ENCODE data around the gene DHH. TPM values are rescaled to one million over a fixed set of nuclear protein-coding genes. Genes with fewer than 3 reads are reported as not detected.

DHH gene
- total RNA-seq, 1 donor from 2014 or later: under 0.01 TPM

Small RNA genes lying within 50 kb of the gene (small RNA-seq; reads per million reads assigned to genes)
- not detected for gene RF00019 (ENCODE audit: low replicate concordance)

Other genes with a start within 250 kb of the DHH start
- gene DDX23, start 242.6 kb downstream of the DHH start, total RNA-seq: 53.1 TPM
- gene RND1, start 228.9 kb downstream of the DHH start, total RNA-seq: 27.5 TPM
- 5.9 TPM for gene FKBP11, start 169.3 kb downstream of the DHH start, total RNA-seq
- gene ARF3, start 137.3 kb downstream of the DHH start, total RNA-seq: 70.3 TPM
- gene WNT10B, start 123.1 kb downstream of the DHH start, total RNA-seq: 6.6 TPM
- not detected for gene WNT1, start 116.5 kb downstream of the DHH start, total RNA-seq
- 11.1 TPM for gene DDN, start 95.4 kb downstream of the DHH start, total RNA-seq
- gene PRKAG1, start 76.0 kb downstream of the DHH start, total RNA-seq: 19.4 TPM
- 38.4 TPM for gene KMT2D, start 34.0 kb downstream of the DHH start, total RNA-seq
- 0.49 TPM for gene RHEBL1, start 24.8 kb downstream of the DHH start, total RNA-seq
- gene LMBR1L, start 16.0 kb upstream of the DHH start, total RNA-seq: 59.5 TPM
- 782 TPM for gene TUBA1B, start 36.6 kb upstream of the DHH start, total RNA-seq
- 6,946 TPM for gene TUBA1A, start 94.3 kb upstream of the DHH start, total RNA-seq
- gene TUBA1C, start 170.3 kb upstream of the DHH start, total RNA-seq: 39.3 TPM
- gene PRPH, start 200.3 kb upstream of the DHH start, total RNA-seq: 2.2 TPM
- gene TROAP, start 228.5 kb upstream of the DHH start, total RNA-seq: 0.49 TPM
- under 0.01 TPM for gene C1QL4, start 242.4 kb upstream of the DHH start, total RNA-seq